GDM1 (cell line): ENCODE data around the gene CETN2.
"Not testable (repeated sequence)": the region's sequence is repeated elsewhere in the genome, so short reads cannot be mapped to it uniquely, and the experiment has no call there.

ENCODE experiments used
- DNase-seq: peaks from one replicate; lab custom pipeline; 2025; lab: John Stamatoyannopoulos, UW

The CETN2 gene

GRCh38 chrX:152830312-152831305, at the start of gene CETN2, which contains the start of gene NSDHL:
Gene CETN2 (minus strand): TSS chrX:152830757. CDS start chrX:152830710, 47 bp downstream.
Gene NSDHL (plus strand): TSS chrX:152831063. CDS start chrX:152846325, 15,262 bp downstream.
- peak; percentile 89 for DNase-seq

GRCh38 chrX:152878976-152879755, 48.6 kb upstream of the CETN2 start:
- DNase-seq, result no peak

GRCh38 chrX:152876931-152877840, 46.6 kb upstream of the CETN2 start:
- DNase-seq, result no peak

GRCh38 chrX:152873361-152873760, 42.8 kb upstream of the CETN2 start:
- DNase-seq, result no peak

GRCh38 chrX:152872522-152872921, 42.0 kb upstream of the CETN2 start:
- DNase-seq, result no peak

GRCh38 chrX:152871260-152871659, 40.7 kb upstream of the CETN2 start:
- no peak for DNase-seq

GRCh38 chrX:152869972-152870371, 39.4 kb upstream of the CETN2 start:
- DNase-seq, result no peak

- DNase-seq, result no peak
These were observed 35.8 kb upstream of the CETN2 start for GRCh38 chrX:152866386-152866785.

GRCh38 chrX:152865232-152865920, 34.8 kb upstream of the CETN2 start:
- DNase-seq, result no peak

- no peak for DNase-seq
These were observed 31.3 kb upstream of the CETN2 start for GRCh38 chrX:152861826-152862225.

GRCh38 chrX:152861116-152861515, 30.6 kb upstream of the CETN2 start:
- DNase-seq, result no peak

GRCh38 chrX:152853986-152854385, 23.4 kb upstream of the CETN2 start:
- DNase-seq, result no peak

GRCh38 chrX:152850465-152850864, 19.9 kb upstream of the CETN2 start:
- no peak for DNase-seq

- DNase-seq, result peak; percentile 1
These were observed 16.7 kb upstream of the CETN2 start for GRCh38 chrX:152847281-152847680.

GRCh38 chrX:152845618-152846240, 15.2 kb upstream of the CETN2 start:
- no peak for DNase-seq

- DNase-seq, result no peak
These were observed 13.7 kb upstream of the CETN2 start for GRCh38 chrX:152844256-152844655.

- no peak for DNase-seq
These were observed 13.3 kb upstream of the CETN2 start for GRCh38 chrX:152843852-152844251.

- DNase-seq, result no peak
These were observed 12.3 kb upstream of the CETN2 start for GRCh38 chrX:152842772-152843338.

- DNase-seq, result not testable (repeated sequence)
These were observed 4.9 kb upstream of the CETN2 start for GRCh38 chrX:152835470-152835869.

- no peak for DNase-seq
These were observed 2.8 kb upstream of the CETN2 start for GRCh38 chrX:152833378-152833777.
